ENCODE data around the gene SNX1.

DNA sequence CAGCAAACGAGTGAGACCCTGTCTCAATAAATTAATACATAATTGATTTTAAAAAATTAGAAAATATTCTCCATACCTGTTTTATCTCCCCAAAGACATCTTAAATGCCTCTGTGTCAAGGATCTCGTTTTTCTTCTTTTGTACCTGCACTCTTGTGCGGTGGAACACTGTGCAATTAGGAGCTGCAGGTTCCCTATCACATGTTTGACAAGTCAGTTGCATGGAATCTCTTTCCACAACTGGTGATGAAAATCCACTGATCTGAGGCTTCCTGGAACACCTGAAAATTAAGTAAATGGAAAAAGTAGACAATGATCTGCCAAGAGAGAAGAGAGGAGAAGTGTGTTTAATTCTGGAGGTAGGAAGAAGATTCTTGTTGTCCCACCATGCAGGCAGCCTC, 52.8 kb downstream of the SNX1 start:
- TF ChIP-seq CHD2 (IDR thresholded peaks at IDR 0.05; ENCODE audit: low read length): no peak
- no peak for TF ChIP-seq SRF (IDR thresholded peaks at IDR 0.05; ENCODE audit: low read depth, low read length)
- no peak for TF ChIP-seq KDM4A (IDR thresholded peaks at IDR 0.05; ENCODE audit: low read depth, low read length, severe bottlenecking)
- no peak for TF ChIP-seq CREB1 (IDR thresholded peaks at IDR 0.05)
- TF ChIP-seq POLR2A (IDR thresholded peaks at IDR 0.05; ENCODE audit: control extremely low read depth in 1 of 2, low read depth in 2 of 2, low read length in 2 of 2): no peak
- TF ChIP-seq, protein P1, sequence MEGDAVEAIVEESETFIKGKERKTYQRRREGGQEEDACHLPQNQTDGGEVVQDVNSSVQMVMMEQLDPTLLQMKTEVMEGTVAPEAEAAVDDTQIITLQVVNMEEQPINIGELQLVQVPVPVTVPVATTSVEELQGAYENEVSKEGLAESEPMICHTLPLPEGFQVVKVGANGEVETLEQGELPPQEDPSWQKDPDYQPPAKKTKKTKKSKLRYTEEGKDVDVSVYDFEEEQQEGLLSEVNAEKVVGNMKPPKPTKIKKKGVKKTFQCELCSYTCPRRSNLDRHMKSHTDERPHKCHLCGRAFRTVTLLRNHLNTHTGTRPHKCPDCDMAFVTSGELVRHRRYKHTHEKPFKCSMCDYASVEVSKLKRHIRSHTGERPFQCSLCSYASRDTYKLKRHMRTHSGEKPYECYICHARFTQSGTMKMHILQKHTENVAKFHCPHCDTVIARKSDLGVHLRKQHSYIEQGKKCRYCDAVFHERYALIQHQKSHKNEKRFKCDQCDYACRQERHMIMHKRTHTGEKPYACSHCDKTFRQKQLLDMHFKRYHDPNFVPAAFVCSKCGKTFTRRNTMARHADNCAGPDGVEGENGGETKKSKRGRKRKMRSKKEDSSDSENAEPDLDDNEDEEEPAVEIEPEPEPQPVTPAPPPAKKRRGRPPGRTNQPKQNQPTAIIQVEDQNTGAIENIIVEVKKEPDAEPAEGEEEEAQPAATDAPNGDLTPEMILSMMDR (IDR thresholded peaks at IDR 0.05; ENCODE audit: control extremely low read depth in 1 of 3, insufficient read depth in 1 of 3, low read depth in 1 of 3, low read length in 3 of 3): no peak
- TF ChIP-seq EP300 (IDR thresholded peaks at IDR 0.05; ENCODE audit: borderline replicate concordance in 1 of 2, low read depth in 2 of 2, low read length in 2 of 2): no peak
- no peak for TF ChIP-seq EZH2 (IDR thresholded peaks at IDR 0.05; ENCODE audit: low read depth, low read length, severe bottlenecking)
- TF ChIP-seq CEBPB (IDR thresholded peaks at IDR 0.05; ENCODE audit: low read depth, low read length): no peak
- no peak for TF ChIP-seq RAD21 (IDR thresholded peaks at IDR 0.05 in 1 of 2, conservative IDR thresholded peaks at IDR 0.05 in 1 of 2; ENCODE audit: low read depth in 2 of 2, low read length in 2 of 2)
- no peak for TF ChIP-seq JUND (IDR thresholded peaks at IDR 0.05; ENCODE audit: low read length)
- TF ChIP-seq MAFK (IDR thresholded peaks at IDR 0.05; ENCODE audit: low read depth, low read length): no peak
- no peak for TF ChIP-seq HDAC2 (IDR thresholded peaks at IDR 0.05; ENCODE audit: borderline replicate concordance in 1 of 2, low read depth in 2 of 2, low read length in 2 of 2)
- TF ChIP-seq, protein P2, sequence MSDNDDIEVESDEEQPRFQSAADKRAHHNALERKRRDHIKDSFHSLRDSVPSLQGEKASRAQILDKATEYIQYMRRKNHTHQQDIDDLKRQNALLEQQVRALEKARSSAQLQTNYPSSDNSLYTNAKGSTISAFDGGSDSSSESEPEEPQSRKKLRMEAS (IDR thresholded peaks at IDR 0.05): no peak

Data from H1 (cell line).